SK-N-SH (cell line): Measurements from ENCODE around the gene MVB12B.

Experiments
- EP300 ChIP-seq, 2 experiments: IDR thresholded peaks; 2 replicates each; pipeline versions ENCODE4 v1.4.0 to v1.6.1; 2012; ENCODE audit warnings: borderline replicate concordance in 1 of 2, low read depth in 1 of 2, low read length in 1 of 2
- GABPA ChIP-seq: IDR thresholded peaks from 2 replicates; pipeline ENCODE4 v1.4.0; 2012; ENCODE audit warnings: low read depth, mild to moderate bottlenecking
- MXI1 ChIP-seq: IDR thresholded peaks from 2 replicates; pipeline ENCODE4 v1.6.1; 2012; ENCODE audit warnings: mild to moderate bottlenecking, low read depth, low read length, improper control_type of control experiment
- NRF1 ChIP-seq: IDR thresholded peaks from 2 replicates; pipeline ENCODE4 v1.6.1; 2012; ENCODE audit warnings: low read depth, mild to moderate bottlenecking, low read length
- TAF1 ChIP-seq: IDR thresholded peaks from 2 replicates; pipeline ENCODE4 v1.6.1; 2012; ENCODE audit warnings: low read depth, mild to moderate bottlenecking, low read length, moderate library complexity, borderline replicate concordance
- YY1 ChIP-seq: IDR thresholded peaks from 2 replicates; pipeline ENCODE4 v1.4.0; 2012; ENCODE audit warnings: low read depth, mild to moderate bottlenecking
- TF ChIP-seq, protein P1 (sequence below): fragments of 200-600 bp; sonication (generic); IDR thresholded peaks from 2 replicates; pipeline ENCODE4 v1.6.1; 2017; ENCODE audit warnings: antibody characterized with exemption, mild to moderate bottlenecking, moderate library complexity
- TF ChIP-seq, protein P2 (sequence below): IDR thresholded peaks from 2 replicates; pipeline ENCODE4 v1.4.0; 2012; ENCODE audit warnings: low read depth
- TF ChIP-seq, protein P3 (sequence below): IDR thresholded peaks from 2 replicates; pipeline ENCODE4 v1.6.1; 2012; ENCODE audit warnings: mild to moderate bottlenecking, low read depth, low read length, moderate library complexity

DNA sequence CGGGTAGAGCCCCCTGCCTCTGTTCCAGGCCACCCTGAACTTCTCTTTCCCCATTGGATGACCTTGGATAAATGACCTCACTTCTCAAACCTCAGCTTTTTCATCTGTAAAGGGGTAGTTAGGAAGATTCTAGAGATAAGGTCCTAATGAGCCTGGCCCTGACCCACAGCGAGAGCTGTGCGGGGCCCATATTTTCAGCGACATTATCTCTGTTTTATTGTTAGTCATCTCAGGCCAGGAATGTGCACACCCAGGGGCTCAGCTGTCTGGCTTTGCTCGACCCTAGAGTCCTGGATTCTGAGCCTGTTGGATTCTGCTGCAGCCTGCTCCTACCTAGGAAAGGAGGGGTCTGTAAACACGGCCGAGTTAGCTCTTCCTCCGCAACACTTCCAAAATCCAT is 205.9 kb downstream of the MVB12B start:
- TF ChIP-seq, protein P1, sequence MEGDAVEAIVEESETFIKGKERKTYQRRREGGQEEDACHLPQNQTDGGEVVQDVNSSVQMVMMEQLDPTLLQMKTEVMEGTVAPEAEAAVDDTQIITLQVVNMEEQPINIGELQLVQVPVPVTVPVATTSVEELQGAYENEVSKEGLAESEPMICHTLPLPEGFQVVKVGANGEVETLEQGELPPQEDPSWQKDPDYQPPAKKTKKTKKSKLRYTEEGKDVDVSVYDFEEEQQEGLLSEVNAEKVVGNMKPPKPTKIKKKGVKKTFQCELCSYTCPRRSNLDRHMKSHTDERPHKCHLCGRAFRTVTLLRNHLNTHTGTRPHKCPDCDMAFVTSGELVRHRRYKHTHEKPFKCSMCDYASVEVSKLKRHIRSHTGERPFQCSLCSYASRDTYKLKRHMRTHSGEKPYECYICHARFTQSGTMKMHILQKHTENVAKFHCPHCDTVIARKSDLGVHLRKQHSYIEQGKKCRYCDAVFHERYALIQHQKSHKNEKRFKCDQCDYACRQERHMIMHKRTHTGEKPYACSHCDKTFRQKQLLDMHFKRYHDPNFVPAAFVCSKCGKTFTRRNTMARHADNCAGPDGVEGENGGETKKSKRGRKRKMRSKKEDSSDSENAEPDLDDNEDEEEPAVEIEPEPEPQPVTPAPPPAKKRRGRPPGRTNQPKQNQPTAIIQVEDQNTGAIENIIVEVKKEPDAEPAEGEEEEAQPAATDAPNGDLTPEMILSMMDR = no peak
- TF ChIP-seq NRF1 = no peak
- no peak for TF ChIP-seq TAF1
- no peak for TF ChIP-seq GABPA
- TF ChIP-seq EP300 (IDR thresholded peaks at IDR 0.05; ENCODE audit: borderline replicate concordance in 1 of 2, low read depth in 1 of 2, low read length in 1 of 2) = peak in 1 of 2 experiments; percentile 44; a peak in 1 of 4 replicates
- TF ChIP-seq MXI1 = 0 out of 2 replicates have a peak, but pooled peaks have one; percentile 34
- TF ChIP-seq, protein P2, sequence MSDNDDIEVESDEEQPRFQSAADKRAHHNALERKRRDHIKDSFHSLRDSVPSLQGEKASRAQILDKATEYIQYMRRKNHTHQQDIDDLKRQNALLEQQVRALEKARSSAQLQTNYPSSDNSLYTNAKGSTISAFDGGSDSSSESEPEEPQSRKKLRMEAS = no peak
- TF ChIP-seq, protein P3, sequence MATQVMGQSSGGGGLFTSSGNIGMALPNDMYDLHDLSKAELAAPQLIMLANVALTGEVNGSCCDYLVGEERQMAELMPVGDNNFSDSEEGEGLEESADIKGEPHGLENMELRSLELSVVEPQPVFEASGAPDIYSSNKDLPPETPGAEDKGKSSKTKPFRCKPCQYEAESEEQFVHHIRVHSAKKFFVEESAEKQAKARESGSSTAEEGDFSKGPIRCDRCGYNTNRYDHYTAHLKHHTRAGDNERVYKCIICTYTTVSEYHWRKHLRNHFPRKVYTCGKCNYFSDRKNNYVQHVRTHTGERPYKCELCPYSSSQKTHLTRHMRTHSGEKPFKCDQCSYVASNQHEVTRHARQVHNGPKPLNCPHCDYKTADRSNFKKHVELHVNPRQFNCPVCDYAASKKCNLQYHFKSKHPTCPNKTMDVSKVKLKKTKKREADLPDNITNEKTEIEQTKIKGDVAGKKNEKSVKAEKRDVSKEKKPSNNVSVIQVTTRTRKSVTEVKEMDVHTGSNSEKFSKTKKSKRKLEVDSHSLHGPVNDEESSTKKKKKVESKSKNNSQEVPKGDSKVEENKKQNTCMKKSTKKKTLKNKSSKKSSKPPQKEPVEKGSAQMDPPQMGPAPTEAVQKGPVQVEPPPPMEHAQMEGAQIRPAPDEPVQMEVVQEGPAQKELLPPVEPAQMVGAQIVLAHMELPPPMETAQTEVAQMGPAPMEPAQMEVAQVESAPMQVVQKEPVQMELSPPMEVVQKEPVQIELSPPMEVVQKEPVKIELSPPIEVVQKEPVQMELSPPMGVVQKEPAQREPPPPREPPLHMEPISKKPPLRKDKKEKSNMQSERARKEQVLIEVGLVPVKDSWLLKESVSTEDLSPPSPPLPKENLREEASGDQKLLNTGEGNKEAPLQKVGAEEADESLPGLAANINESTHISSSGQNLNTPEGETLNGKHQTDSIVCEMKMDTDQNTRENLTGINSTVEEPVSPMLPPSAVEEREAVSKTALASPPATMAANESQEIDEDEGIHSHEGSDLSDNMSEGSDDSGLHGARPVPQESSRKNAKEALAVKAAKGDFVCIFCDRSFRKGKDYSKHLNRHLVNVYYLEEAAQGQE = no peak
- no peak for TF ChIP-seq YY1
